H9 (cell line): ENCODE data around the gene EVX2. TPM values are rescaled to one million over a fixed set of nuclear protein-coding genes. Genes with fewer than 3 reads are reported as not detected.

Experiments
- DNase-seq: peaks from one replicate; pipeline ENCODE4 v3.0.0-alpha.2; 2017
- H2AFZ ChIP-seq: one replicate; pipeline ENCODE4 v1.6.1; 2013; ENCODE audit warnings: mild to moderate bottlenecking, low read length, control low read depth, moderate library complexity
- H2AK5ac ChIP-seq: 2 replicates; pipeline ENCODE4 v1.6.1; 2013; ENCODE audit warnings: low read length, control low read depth, mixed read lengths; ENCODE audit not compliant: insufficient read length
- H2BK120ac ChIP-seq: one replicate; pipeline ENCODE4 v1.6.1; 2013; ENCODE audit warnings: low read depth, mild to moderate bottlenecking, low read length, control low read depth, inconsistent platforms; ENCODE audit not compliant: poor library complexity, severe bottlenecking
- H2BK12ac ChIP-seq: 2 replicates; pipeline ENCODE4 v1.6.1; 2013; ENCODE audit warnings: low read length, control low read depth, mixed read lengths, low read depth; ENCODE audit not compliant: insufficient read length
- H2BK15ac ChIP-seq: 2 replicates; pipeline ENCODE4 v1.6.1; 2013; ENCODE audit warnings: low read depth, low read length, control low read depth
- H2BK20ac ChIP-seq: one replicate; pipeline ENCODE4 v1.6.1; 2013; ENCODE audit warnings: low read depth, mild to moderate bottlenecking, low read length, control low read depth, inconsistent platforms; ENCODE audit not compliant: poor library complexity, severe bottlenecking
- H2BK5ac ChIP-seq: 2 replicates; pipeline ENCODE4 v1.6.1; 2013; ENCODE audit warnings: low read length, control low read depth, mixed read lengths; ENCODE audit not compliant: insufficient read length
- H3K14ac ChIP-seq: 2 replicates; pipeline ENCODE4 v1.6.1; 2013; ENCODE audit warnings: low read length, control low read depth; ENCODE audit not compliant: insufficient read depth
- H3K18ac ChIP-seq: 2 replicates; pipeline ENCODE4 v1.6.1; 2013; ENCODE audit warnings: low read depth, mild to moderate bottlenecking, mixed read lengths, low read length, control low read depth; ENCODE audit not compliant: insufficient read length
- H3K23ac ChIP-seq: 2 replicates; pipeline ENCODE4 v1.6.1; 2013; ENCODE audit warnings: low read length, control low read depth, mixed read lengths, low read depth; ENCODE audit not compliant: insufficient read length
- H3K23me2 ChIP-seq: 2 replicates; pipeline ENCODE4 v1.6.1; 2013; ENCODE audit warnings: low read depth, mild to moderate bottlenecking, mixed read lengths, low read length, control low read depth; ENCODE audit not compliant: insufficient read length, poor library complexity, severe bottlenecking
- H3K27ac ChIP-seq: 2 replicates; pipeline ENCODE4 v1.5.1; 2013; ENCODE audit warnings: low read length, control low read depth, mixed read lengths, low read depth; ENCODE audit not compliant: insufficient read length
- H3K27me3 ChIP-seq: 2 replicates; pipeline ENCODE4 v1.6.1; 2013; ENCODE audit warnings: low read length, control low read depth, inconsistent platforms; ENCODE audit not compliant: insufficient read depth
- H3K4ac ChIP-seq: 2 replicates; pipeline ENCODE4 v1.6.1; 2013; ENCODE audit warnings: low read depth, mild to moderate bottlenecking, control low read depth, inconsistent platforms, low read length, moderate library complexity
- H3K4me1 ChIP-seq: 2 replicates; pipeline ENCODE4 v1.6.1; 2013; ENCODE audit warnings: low read length, control low read depth, inconsistent platforms; ENCODE audit not compliant: insufficient read depth
- H3K4me2 ChIP-seq: 2 replicates; pipeline ENCODE4 v1.6.1; 2013; ENCODE audit warnings: low read length, control low read depth, mixed read lengths; ENCODE audit not compliant: insufficient read length, insufficient read depth
- H3K56ac ChIP-seq: 2 replicates; pipeline ENCODE4 v1.6.1; 2013; ENCODE audit warnings: low read depth, mild to moderate bottlenecking, mixed read lengths, low read length, control low read depth; ENCODE audit not compliant: insufficient read length
- H3K79me1 ChIP-seq: 2 replicates; pipeline ENCODE4 v1.6.1; 2013; ENCODE audit warnings: low read depth, mild to moderate bottlenecking, moderate library complexity, low read length, control low read depth, inconsistent platforms; ENCODE audit not compliant: insufficient read depth, poor library complexity, severe bottlenecking
- H3K79me2 ChIP-seq: 2 replicates; pipeline ENCODE4 v1.6.1; 2013; ENCODE audit warnings: low read length, control low read depth, inconsistent platforms; ENCODE audit not compliant: insufficient read depth
- H3K9ac ChIP-seq: 2 replicates; pipeline ENCODE4 v1.6.1; 2013; ENCODE audit warnings: low read length, control low read depth, mixed read lengths; ENCODE audit not compliant: insufficient read length; ENCODE audit errors: extremely low read depth
- H3K9me3 ChIP-seq: one replicate; pipeline ENCODE4 v1.6.1; 2013; ENCODE audit warnings: low read depth, low read length, inconsistent platforms; ENCODE audit not compliant: control insufficient read depth
- H3T11ph ChIP-seq: one replicate; pipeline ENCODE4 v1.6.1; 2013; ENCODE audit warnings: mild to moderate bottlenecking, low read length, control low read depth, inconsistent platforms
- H4K20me1 ChIP-seq: one replicate; pipeline ENCODE4 v1.6.1; 2013; ENCODE audit not compliant: control insufficient read depth, insufficient read length, insufficient read depth
- H4K5ac ChIP-seq: 2 replicates; pipeline ENCODE4 v1.6.1; 2013; ENCODE audit warnings: low read depth, mild to moderate bottlenecking, mixed read lengths, low read length, control low read depth; ENCODE audit not compliant: insufficient read length
- H4K8ac ChIP-seq: replicated peaks from 2 replicates; pipeline ENCODE4 v1.6.1; 2013; ENCODE audit warnings: low read length, control low read depth, mixed read lengths, low read depth; ENCODE audit not compliant: insufficient read length
- H4K91ac ChIP-seq: 2 replicates; pipeline ENCODE4 v1.6.1; 2013; ENCODE audit warnings: low read depth, mild to moderate bottlenecking, moderate library complexity, mixed read lengths, low read length, control low read depth; ENCODE audit not compliant: insufficient read length
- H3K27ac Mint-ChIP-seq, 3 experiments: 2 replicates in 2 of 3; 3 replicates in 1 of 3; pipeline ENCODE4 v1.8.0; 2020 to 2021; ENCODE audit warnings: mixed read lengths in 3 of 3, mild to moderate bottlenecking in 1 of 3, moderate library complexity in 1 of 3
- H3K27me3 Mint-ChIP-seq: 2 replicates; pipeline ENCODE4 v1.8.0; 2021; ENCODE audit warnings: low read depth, mild to moderate bottlenecking, moderate library complexity, mixed read lengths
- H3K36me3 Mint-ChIP-seq, 3 experiments: 2 replicates in 2 of 3; 3 replicates in 1 of 3; pipeline ENCODE4 v1.8.0; 2020 to 2021; ENCODE audit warnings: low read depth in 3 of 3, mixed read lengths in 3 of 3; ENCODE audit not compliant: insufficient read depth in 1 of 3
- H3K4me1 Mint-ChIP-seq, 2 experiments: 2 replicates each; pipeline ENCODE4 v1.8.0; 2020; ENCODE audit warnings: mixed read lengths in 2 of 2
- H3K4me3 Mint-ChIP-seq, 2 experiments: 2 replicates in 1 of 2; 3 replicates in 1 of 2; pipeline ENCODE4 v1.8.0; 2020 to 2021; ENCODE audit warnings: mild to moderate bottlenecking in 2 of 2, mixed read lengths in 2 of 2, moderate library complexity in 1 of 2
- H3K9me3 Mint-ChIP-seq, 2 experiments: 2 replicates in 1 of 2; 3 replicates in 1 of 2; pipeline ENCODE4 v1.8.0; 2020; ENCODE audit warnings: mild to moderate bottlenecking in 2 of 2, mixed read lengths in 2 of 2, moderate library complexity in 1 of 2
- WGBS: extraction: QIAGEN DNeasy Blood & Tissue Kit; methylation state at CpG from one replicate; pipeline ENCODE4 v1.1.7; 2013; ENCODE audit warnings: missing lambda C conversion rate, low lambda C conversion rate, mixed read lengths; ENCODE audit not compliant: insufficient read length; ENCODE audit errors: extremely low coverage; 5-methylcytosine and 5-hydroxymethylcytosine counted together
- total RNA-seq: library from RNA; stranded (reverse); gene quantifications from 2 replicates; pipeline ENCODE4 v1.2.1, GENCODE V29; 2021
- TF ChIP-seq, protein P1 (sequence below): fragments of 200-600 bp; sonication (generic); conservative IDR thresholded peaks from 3 replicates; pipeline ENCODE4 v1.8.0; 2021; ENCODE audit warnings: antibody characterized with exemption, mild to moderate bottlenecking

Gene EVX2
- total RNA-seq, 1 experiment from 2014 or later, result not detected

DNA sequence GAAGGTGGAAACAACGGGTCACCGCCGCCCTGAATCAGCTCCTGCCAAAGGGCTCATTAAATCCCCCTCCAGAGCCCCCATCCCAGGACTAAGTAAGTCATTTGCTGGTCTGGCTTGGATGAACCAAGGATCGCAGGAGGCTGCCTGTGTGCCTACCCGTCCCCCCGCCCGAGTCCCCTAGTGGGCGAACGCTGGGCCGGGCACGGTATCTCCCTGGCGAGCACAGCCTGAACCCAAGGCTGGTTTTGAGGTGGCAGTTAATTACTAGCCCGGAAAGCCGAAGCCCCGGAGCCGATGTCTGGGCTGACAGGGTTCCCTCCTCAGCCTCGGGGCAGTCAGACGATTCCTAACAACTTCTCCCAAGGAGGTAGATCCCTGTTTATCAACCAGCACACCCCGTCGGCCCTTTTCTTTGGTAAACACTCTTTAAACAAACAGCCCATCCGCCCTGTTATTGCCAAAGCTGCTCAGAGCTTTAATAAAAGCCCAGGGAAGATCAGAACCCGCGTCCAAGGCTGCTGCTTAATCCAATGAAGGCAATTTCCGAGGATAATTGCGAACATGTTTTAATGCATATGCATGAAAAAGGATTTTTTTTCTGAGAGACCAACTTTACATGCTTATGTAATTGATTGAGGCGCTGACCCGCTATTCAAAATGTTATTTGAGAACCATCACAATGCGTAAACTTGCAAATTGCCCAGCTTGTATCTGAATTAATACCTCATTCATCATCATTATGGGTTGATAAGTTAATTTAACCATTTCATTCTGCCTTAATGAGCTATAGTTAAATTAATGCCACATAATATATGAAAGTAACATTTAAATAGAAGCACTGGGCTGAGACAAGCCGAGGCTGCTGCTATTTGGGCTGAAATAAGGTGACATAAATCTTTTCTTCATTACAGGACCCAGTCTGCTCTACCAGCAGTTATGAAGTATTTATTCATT lies 10.5 kb downstream of the EVX2 start:
- no peak overlapping the region for H2AK5ac ChIP-seq
- Mint-ChIP-seq H3K27ac (no peak overlapping the region), H3K36me3 (peaks cover 0 to 4% (median 0%) of the 10 kb centered on the region in 3 experiments; a peak in 1 of 7 replicates), H3K27me3 (peaks cover 99% of the 10 kb centered on the region), H3K4me3 (no peak overlapping the region; a peak in 1 of 5 replicates), H3K4me1 (peaks cover 8 to 26% of the 10 kb centered on the region in 2 experiments; a peak in 3 of 4 replicates), H3K9me3 (peaks cover 5 to 7% of the 10 kb centered on the region in 2 experiments; a peak in 4 of 5 replicates)
- H3K9me3 ChIP-seq, result no peaks in the 10 kb centered on the region
- no peak overlapping the region for H3K4ac ChIP-seq
- H3T11ph ChIP-seq, result no peak overlapping the region
- H3K79me1 ChIP-seq, result no peaks in the 10 kb centered on the region
- TF ChIP-seq, protein P1, sequence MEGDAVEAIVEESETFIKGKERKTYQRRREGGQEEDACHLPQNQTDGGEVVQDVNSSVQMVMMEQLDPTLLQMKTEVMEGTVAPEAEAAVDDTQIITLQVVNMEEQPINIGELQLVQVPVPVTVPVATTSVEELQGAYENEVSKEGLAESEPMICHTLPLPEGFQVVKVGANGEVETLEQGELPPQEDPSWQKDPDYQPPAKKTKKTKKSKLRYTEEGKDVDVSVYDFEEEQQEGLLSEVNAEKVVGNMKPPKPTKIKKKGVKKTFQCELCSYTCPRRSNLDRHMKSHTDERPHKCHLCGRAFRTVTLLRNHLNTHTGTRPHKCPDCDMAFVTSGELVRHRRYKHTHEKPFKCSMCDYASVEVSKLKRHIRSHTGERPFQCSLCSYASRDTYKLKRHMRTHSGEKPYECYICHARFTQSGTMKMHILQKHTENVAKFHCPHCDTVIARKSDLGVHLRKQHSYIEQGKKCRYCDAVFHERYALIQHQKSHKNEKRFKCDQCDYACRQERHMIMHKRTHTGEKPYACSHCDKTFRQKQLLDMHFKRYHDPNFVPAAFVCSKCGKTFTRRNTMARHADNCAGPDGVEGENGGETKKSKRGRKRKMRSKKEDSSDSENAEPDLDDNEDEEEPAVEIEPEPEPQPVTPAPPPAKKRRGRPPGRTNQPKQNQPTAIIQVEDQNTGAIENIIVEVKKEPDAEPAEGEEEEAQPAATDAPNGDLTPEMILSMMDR, result no peak; the same call in 2 of the 3 replicates
- H3K23me2 ChIP-seq, result no peaks in the 10 kb centered on the region
- H3K79me2 ChIP-seq, result no peaks in the 10 kb centered on the region
- no peak overlapping the region for H3K9ac ChIP-seq
- no peak overlapping the region for H4K5ac ChIP-seq
- no peak overlapping the region for H3K23ac ChIP-seq
- no peak overlapping the region for H2BK120ac ChIP-seq
- H2AFZ ChIP-seq, result no peak overlapping the region
- H2BK20ac ChIP-seq, result no peak overlapping the region
- no peak overlapping the region for H4K8ac ChIP-seq
- no peak overlapping the region for H2BK5ac ChIP-seq
- H3K4me1 ChIP-seq, result no peaks in the 10 kb centered on the region
- peak; percentile 39 for DNase-seq
- H4K91ac ChIP-seq, result no peak overlapping the region
- no peak overlapping the region for H3K27ac ChIP-seq
- H4K20me1 ChIP-seq, result no peaks in the 10 kb centered on the region
- no peak overlapping the region for H3K18ac ChIP-seq
- H3K4me2 ChIP-seq, result no peak overlapping the region
- no peak overlapping the region for H2BK15ac ChIP-seq
- H3K14ac ChIP-seq, result no peak overlapping the region
- no CpG with 5 or more reads among the region's 29 CpGs for WGBS
- H2BK12ac ChIP-seq, result no peak overlapping the region
- peaks cover 92% of the 10 kb centered on the region for H3K27me3 ChIP-seq
- no peak overlapping the region for H3K56ac ChIP-seq
